ENCODE results near the gene SCARB1. TPM values are rescaled to one million over a fixed set of nuclear protein-coding genes. Genes with fewer than 3 reads are reported as not detected.

SCARB1 gene
- total and polyA plus RNA-seq, 2 donors (not counting 3 experiments of a cell fraction or from before 2014, with no cell fraction given): 125 to 141 TPM

GRCh38 chr12:124805050-124805449, 58.6 kb downstream of the SCARB1 start:
- intact Hi-C loops (cut with micrococcal nuclease): no loop called here
- no peak for TF ChIP-seq JUN (IDR thresholded peaks at IDR 0.05; ENCODE audit: borderline replicate concordance, insufficient read depth, insufficient read length, low read depth)
- Histone ChIP-seq H3K27ac (ENCODE audit: insufficient read depth, low read depth, low read length) (no peak overlapping the region), H3K4me3 (replicated peaks in 1 of 3; ENCODE audit: insufficient read depth in 1 of 3, low read depth in 1 of 3, low read length in 3 of 3) (no peak overlapping the region), H3K79me2 (ENCODE audit: control insufficient read depth, insufficient read depth, low read length) (no peaks in the 10 kb centered on the region), H3K9ac (replicated peaks; ENCODE audit: extremely low read depth, insufficient read depth, low read length) (no peak overlapping the region), H3K36me3 (ENCODE audit: control insufficient read depth in 2 of 2, extremely low read depth in 1 of 2, insufficient read depth in 2 of 2, low read length in 2 of 2) (no peaks in the 10 kb centered on the region), H3K4me2 (ENCODE audit: insufficient read depth, low read length) (no peak overlapping the region), H3K27me3 (ENCODE audit: control insufficient read depth in 2 of 2, insufficient read depth in 2 of 2, low read length in 2 of 2) (no peaks in the 10 kb centered on the region), H3K9me3 (replicated peaks; ENCODE audit: control insufficient read depth, insufficient read depth, low read length) (no peaks in the 10 kb centered on the region), H4K20me1 (replicated peaks; ENCODE audit: control insufficient read depth, extremely low read depth, insufficient read depth, low read length) (no peaks in the 10 kb centered on the region), H3K9me1 (replicated peaks; ENCODE audit: control insufficient read depth, extremely low read depth, insufficient read depth, low read length) (no peaks in the 10 kb centered on the region), H2AFZ (ENCODE audit: low read depth, low read length) (no peak overlapping the region), H3K4me1 (ENCODE audit: control insufficient read depth, extremely low read depth, insufficient read depth, low read length) (no peaks in the 10 kb centered on the region)
- DNase-seq (ENCODE audit: low read depth, low spot score) (no peak), FAIRE-seq (no peak)
- ChIA-PET CTCF (no interaction called here), POLR2A (no interaction called here)
- no TSS peak for BruUV-seq (replicated peaks)
- dilution Hi-C loops (cut with MboI; ENCODE audit: extremely low pct_ligation_motif_present, low sequenced_read_pairs): no loop called here

- H2AFZ ChIP-seq (ENCODE audit: low read depth, low read length): no peak overlapping the region
- H4K20me1 ChIP-seq (replicated peaks; ENCODE audit: control insufficient read depth, extremely low read depth, insufficient read depth, low read length): no peaks in the 10 kb centered on the region
- no peak overlapping the region for H3K4me3 ChIP-seq (replicated peaks in 1 of 3; ENCODE audit: insufficient read depth in 1 of 3, low read depth in 1 of 3, low read length in 3 of 3)
- no peaks in the 10 kb centered on the region for H3K79me2 ChIP-seq (ENCODE audit: control insufficient read depth, insufficient read depth, low read length)
- no peak for TF ChIP-seq EZH2 (IDR thresholded peaks at IDR 0.05; ENCODE audit: borderline replicate concordance, low read depth, low read length, severe bottlenecking)
- TF ChIP-seq MYC (IDR thresholded peaks at IDR 0.05; ENCODE audit: low read depth, low read length): no peak
- TF ChIP-seq POLR2AphosphoS5 (IDR thresholded peaks at IDR 0.05; ENCODE audit: insufficient read depth, low read depth, low read length): no peak
- TF ChIP-seq GATA2 (IDR thresholded peaks at IDR 0.05; ENCODE audit: insufficient read depth, insufficient read length, low read depth, low read length): no peak
- TF ChIP-seq POLR2A (IDR thresholded peaks at IDR 0.05; ENCODE audit: low read depth, low read length): no peak
- no peak for TF ChIP-seq FOS (IDR thresholded peaks at IDR 0.05; ENCODE audit: borderline replicate concordance, insufficient read depth, low read length)
- TF ChIP-seq, protein P1, sequence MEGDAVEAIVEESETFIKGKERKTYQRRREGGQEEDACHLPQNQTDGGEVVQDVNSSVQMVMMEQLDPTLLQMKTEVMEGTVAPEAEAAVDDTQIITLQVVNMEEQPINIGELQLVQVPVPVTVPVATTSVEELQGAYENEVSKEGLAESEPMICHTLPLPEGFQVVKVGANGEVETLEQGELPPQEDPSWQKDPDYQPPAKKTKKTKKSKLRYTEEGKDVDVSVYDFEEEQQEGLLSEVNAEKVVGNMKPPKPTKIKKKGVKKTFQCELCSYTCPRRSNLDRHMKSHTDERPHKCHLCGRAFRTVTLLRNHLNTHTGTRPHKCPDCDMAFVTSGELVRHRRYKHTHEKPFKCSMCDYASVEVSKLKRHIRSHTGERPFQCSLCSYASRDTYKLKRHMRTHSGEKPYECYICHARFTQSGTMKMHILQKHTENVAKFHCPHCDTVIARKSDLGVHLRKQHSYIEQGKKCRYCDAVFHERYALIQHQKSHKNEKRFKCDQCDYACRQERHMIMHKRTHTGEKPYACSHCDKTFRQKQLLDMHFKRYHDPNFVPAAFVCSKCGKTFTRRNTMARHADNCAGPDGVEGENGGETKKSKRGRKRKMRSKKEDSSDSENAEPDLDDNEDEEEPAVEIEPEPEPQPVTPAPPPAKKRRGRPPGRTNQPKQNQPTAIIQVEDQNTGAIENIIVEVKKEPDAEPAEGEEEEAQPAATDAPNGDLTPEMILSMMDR (IDR thresholded peaks at IDR 0.05; ENCODE audit: extremely low read depth in 1 of 2, insufficient read depth in 1 of 2, low read depth in 1 of 2, low read length in 2 of 2): no peak
- no peak for TF ChIP-seq JUN (IDR thresholded peaks at IDR 0.05; ENCODE audit: borderline replicate concordance, insufficient read depth, insufficient read length, low read depth)
- ChIA-PET POLR2A (no interaction called here), CTCF (no interaction called here)
- no peak overlapping the region for H3K9ac ChIP-seq (replicated peaks; ENCODE audit: extremely low read depth, insufficient read depth, low read length)
- peak; percentile 24 for DNase-seq (ENCODE audit: low read depth, low spot score)
- no peaks in the 10 kb centered on the region for H3K9me3 ChIP-seq (replicated peaks; ENCODE audit: control insufficient read depth, insufficient read depth, low read length)
- no peaks in the 10 kb centered on the region for H3K36me3 ChIP-seq (ENCODE audit: control insufficient read depth in 2 of 2, extremely low read depth in 1 of 2, insufficient read depth in 2 of 2, low read length in 2 of 2)
- dilution Hi-C loops (cut with MboI; ENCODE audit: extremely low pct_ligation_motif_present, low sequenced_read_pairs) (no loop called here), intact Hi-C loops (cut with micrococcal nuclease) (no loop called here)
- no peak overlapping the region for H3K27ac ChIP-seq (ENCODE audit: insufficient read depth, low read depth, low read length)
- H3K9me1 ChIP-seq (replicated peaks; ENCODE audit: control insufficient read depth, extremely low read depth, insufficient read depth, low read length): no peaks in the 10 kb centered on the region
- BruUV-seq (replicated peaks): no TSS peak
- no peaks in the 10 kb centered on the region for H3K27me3 ChIP-seq (ENCODE audit: control insufficient read depth in 2 of 2, insufficient read depth in 2 of 2, low read length in 2 of 2)
- no peak for FAIRE-seq
- no peak overlapping the region for H3K4me2 ChIP-seq (ENCODE audit: insufficient read depth, low read length)
- no peaks in the 10 kb centered on the region for H3K4me1 ChIP-seq (ENCODE audit: control insufficient read depth, extremely low read depth, insufficient read depth, low read length)
Measured at GRCh38 chr12:124804011-124804621, 59.5 kb downstream of the SCARB1 start.
